ENCODE data around the gene BAZ1B.
"Not testable (repeated sequence)": the region's sequence is repeated elsewhere in the genome, so short reads cannot be mapped to it uniquely, and the experiment has no call there.

The BAZ1B gene, protein sequence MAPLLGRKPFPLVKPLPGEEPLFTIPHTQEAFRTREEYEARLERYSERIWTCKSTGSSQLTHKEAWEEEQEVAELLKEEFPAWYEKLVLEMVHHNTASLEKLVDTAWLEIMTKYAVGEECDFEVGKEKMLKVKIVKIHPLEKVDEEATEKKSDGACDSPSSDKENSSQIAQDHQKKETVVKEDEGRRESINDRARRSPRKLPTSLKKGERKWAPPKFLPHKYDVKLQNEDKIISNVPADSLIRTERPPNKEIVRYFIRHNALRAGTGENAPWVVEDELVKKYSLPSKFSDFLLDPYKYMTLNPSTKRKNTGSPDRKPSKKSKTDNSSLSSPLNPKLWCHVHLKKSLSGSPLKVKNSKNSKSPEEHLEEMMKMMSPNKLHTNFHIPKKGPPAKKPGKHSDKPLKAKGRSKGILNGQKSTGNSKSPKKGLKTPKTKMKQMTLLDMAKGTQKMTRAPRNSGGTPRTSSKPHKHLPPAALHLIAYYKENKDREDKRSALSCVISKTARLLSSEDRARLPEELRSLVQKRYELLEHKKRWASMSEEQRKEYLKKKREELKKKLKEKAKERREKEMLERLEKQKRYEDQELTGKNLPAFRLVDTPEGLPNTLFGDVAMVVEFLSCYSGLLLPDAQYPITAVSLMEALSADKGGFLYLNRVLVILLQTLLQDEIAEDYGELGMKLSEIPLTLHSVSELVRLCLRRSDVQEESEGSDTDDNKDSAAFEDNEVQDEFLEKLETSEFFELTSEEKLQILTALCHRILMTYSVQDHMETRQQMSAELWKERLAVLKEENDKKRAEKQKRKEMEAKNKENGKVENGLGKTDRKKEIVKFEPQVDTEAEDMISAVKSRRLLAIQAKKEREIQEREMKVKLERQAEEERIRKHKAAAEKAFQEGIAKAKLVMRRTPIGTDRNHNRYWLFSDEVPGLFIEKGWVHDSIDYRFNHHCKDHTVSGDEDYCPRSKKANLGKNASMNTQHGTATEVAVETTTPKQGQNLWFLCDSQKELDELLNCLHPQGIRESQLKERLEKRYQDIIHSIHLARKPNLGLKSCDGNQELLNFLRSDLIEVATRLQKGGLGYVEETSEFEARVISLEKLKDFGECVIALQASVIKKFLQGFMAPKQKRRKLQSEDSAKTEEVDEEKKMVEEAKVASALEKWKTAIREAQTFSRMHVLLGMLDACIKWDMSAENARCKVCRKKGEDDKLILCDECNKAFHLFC (N-terminal part only)

GRCh38 chr7:73522105-73522872 lies at the start of gene BAZ1B:
Gene BAZ1B (minus strand): TSS chr7:73522293. CDS start chr7:73521933, 360 bp downstream.
- peak; percentile 91 for DNase-seq (ENCODE audit: low read depth)

GRCh38 chr7:73570977-73571376 lies 48.9 kb upstream of the BAZ1B start:
- DNase-seq (ENCODE audit: low read depth) = no peak

DNA sequence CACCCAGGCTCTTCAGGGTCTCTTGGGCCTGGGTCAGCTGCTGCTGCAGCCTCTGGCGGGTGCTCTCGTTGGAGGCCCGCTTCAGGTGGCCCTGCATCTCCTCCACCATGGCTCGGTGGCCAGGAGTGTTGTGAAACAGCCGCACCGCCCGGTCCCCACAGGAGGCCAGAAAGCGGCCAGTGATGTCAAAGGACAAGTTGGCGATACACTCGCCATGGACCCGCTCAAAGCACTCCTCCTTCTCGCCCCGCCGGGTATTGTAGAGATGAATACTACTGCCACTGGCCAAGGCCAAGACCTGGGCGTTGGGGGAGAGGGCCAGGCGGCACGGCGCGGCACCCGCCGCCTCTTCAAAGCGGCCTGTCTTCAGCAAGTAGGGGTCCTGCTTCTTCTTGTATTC lies 48.4 kb upstream of the BAZ1B start:
- no peak for DNase-seq (ENCODE audit: low read depth)

DNA sequence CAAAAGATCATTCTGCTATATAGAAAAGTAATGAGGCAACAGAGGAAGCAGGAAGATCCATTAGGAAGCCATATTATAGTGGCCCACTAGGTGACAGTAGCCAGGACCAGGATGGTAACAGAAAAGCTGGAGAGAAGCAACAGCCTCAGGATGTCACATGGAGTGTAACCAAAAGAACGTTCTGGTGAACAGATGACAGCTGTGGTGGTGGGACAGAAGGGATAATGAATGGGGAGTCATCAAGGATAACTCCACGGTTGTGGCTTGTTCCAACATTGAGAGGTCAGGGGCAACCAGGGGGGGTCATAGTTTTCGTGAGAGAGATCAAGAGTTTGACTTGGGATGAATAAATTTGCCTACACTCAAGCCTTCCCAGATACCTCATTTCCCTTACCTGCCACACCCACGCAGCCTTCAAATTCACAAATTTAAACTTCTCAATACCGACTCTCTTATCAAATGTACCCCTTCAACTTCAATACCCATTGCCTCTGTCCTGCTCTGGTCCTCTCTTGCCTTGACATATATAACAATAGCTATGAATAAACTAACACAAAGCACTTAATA lies 47.0 kb upstream of the BAZ1B start:
- no peak for DNase-seq (ENCODE audit: low read depth)

DNA sequence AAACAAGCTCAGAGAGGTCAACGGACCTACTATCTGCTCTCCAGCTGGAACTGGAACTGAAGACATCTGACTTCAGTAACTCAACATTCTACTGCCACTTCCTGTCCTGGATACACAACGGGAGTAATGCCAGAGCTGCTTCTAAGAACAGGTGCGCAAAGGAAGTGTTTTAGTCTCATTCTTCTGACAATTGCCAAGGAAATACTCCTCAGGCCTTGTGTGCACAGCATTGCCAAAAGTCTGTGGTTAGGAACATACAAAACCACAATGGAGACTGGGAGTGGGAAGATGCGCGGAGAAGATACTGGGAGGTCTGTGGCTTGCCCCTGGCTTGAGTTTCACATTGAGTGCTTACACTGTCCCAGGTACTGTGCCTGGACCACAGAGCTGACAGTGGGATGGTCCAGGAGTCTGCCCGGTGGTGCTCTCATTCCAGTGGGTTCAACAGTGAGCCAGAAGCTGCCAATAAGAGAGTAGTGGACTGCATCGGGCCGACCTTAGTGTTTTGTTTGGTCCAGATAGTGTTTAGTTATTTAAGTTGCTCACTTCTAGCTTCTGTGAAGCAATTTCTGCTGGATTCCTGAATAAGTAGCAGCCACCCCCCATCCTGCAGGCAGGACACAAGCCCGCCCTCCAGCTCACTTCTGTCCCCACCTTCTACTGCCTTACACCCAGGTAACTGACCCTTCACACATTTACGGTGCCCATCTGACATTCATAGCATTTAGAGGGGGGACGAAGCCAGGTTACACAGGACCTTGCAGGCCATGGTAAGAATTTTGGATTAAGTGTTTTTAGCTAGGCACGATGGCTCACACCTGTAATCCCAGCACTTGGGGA lies 46.0 kb upstream of the BAZ1B start:
- no peak for DNase-seq (ENCODE audit: low read depth)

DNA sequence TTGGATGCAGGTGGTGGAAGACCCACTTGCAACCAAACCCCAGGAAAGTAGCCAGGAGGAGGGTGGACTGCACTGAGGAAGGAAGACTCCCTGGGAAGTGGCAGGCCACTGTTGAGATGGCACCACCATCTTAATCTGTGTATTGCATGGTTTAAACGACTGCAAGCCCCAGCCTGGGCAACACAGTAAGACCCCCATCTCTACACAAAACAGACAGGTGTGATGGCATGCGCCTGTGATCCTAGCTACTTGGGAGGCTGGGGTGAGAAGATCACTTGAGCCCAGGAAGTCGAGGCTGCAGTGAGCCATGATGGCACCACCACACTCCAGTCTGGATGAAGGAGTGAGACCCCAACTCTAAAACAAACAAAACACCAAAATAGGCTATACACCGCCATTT lies 45.0 kb upstream of the BAZ1B start:
- no peak for DNase-seq (ENCODE audit: low read depth)

- DNase-seq (ENCODE audit: low read depth) = not testable (repeated sequence)
Observed at GRCh38 chr7:73566431-73566830, 44.3 kb upstream of the BAZ1B start.

- no peak for DNase-seq (ENCODE audit: low read depth)
Observed at GRCh38 chr7:73565675-73566340, 43.7 kb upstream of the BAZ1B start.

DNA sequence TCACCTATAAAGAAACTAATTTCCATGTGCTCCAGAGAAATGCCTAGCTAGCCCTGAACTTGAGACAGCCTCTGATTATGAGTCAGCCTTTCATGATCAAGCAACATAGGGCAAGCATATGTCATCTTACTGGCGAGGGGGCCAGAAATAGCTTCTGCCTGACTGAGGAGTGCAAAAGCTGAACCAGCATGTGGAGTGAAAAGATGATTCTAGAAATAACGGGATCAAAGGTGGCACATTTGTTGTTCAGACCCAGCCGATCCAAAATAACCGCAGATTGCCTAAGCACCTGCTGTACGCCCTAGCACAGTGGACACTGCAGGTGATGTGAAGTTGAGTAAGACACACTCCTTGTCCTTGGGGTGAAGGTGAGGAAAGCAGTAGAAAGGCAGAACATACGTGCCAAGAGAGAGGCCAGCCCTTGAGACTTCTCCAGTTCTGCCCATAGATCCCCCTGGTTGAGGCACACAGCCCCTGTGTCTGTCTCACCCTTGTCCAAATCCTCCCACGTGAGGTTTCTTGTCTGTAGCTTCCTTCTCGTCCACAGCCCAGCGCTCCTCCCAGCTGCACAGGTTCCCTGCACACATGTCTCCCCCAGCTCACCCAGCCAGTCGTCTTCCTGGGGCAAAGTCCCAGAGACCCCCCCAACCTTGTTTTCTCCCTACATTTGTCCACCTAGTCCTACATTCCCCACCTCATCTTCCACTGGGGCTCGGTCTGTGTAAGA lies 38.2 kb upstream of the BAZ1B start:
- DNase-seq (ENCODE audit: low read depth) = no peak

DNA sequence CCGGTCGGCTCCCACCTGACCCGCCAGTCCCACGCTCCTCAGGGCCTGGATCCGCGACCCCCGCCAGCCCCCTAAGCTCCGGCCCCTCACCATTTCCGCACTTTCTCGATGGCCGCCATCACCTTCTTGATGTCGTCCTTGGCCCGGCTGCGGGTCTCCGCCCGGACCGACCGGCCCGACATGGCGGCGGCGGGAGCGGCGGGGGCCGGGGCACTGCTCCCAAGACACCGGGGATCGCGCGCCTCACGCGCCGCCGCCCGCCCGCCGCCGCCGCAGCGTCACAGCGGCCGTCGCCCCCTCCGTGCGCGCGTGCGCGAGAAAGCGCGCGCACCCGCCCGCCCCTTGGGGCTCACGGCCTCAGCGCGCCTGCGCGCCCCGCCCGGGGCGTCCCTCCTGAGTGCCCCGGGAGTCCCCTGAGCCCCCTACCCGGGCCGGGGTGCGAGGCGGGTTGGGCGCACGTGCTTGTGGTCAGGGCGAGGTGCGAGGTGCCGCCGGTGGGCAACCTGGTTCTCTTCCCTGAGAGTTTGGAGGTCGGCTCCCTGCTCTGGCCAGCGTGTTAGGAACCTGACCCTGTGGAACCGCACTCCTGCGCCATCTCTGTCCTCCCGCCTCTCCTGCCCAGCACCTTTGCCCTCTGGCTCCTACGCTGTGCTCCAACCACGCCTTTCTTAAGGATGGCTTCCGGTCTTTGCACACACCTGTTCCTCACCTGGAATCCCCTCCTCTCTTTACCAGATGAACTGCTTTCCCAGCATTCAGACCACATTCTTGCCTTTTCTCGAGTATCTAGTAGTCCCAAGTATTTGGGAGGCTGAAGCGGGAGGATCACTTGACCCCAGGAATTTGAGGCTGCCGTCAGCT lies 35.5 kb upstream of the BAZ1B start, which contains the start of gene BCL7B:
Gene BCL7B (minus strand): TSS at position 294 of the 861 bp plus-strand sequence. CDS start 112 bp downstream, at position 182.
- DNase-seq (ENCODE audit: low read depth) = peak; percentile 48

- peak; percentile 77 for DNase-seq (ENCODE audit: low read depth)
Observed at GRCh38 chr7:73557108-73557396, 35.0 kb upstream of the BAZ1B start.

GRCh38 chr7:73556208-73557107 lies 34.4 kb upstream of the BAZ1B start:
- no peak for DNase-seq (ENCODE audit: low read depth)

DNA sequence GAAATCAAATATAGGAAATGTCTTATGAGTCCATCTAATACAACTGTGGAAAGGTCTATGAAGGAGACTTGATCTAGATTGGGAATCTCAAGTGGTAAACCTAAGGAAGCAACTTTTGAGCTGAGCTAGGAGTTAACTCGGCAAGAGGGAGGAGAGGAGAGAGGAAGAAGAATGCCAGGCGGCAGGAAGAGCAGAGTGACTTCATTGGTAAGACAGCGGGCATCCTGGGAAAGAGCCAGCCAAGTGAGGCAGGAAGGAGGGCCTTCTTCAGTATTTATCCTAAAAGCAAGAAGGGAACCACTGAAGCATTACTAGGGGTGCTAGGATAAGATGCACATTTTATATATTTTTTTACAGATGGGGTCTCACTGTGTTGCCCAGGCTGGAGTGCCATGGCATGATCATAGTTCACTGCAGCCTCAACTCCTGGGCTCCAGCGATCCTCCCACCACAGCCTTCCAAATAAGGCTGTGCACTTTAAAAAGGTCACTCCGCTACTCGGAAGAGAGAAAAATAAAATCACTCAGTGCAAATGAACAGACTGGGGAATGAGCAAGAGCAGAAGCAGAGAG lies 33.4 kb upstream of the BAZ1B start:
- no peak for DNase-seq (ENCODE audit: low read depth)

DNA sequence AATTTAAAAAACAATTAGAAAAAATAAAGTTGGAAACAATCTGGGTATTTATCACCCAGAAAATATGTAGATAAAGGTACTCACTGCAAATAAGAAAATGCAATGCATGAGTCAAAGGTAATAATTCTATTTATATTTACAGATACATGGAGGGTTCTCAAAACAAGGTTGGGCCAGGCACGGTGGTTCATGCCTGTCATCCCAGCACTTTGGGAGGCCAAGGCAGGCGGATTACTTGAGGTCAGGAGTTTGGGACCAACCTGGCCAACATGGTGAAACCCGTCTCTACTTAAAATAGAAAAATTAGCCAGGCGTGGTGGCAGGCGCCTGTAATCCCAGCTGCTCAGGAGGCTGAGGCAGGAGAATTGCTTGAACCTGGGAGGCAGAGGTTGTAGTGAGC lies 28.0 kb upstream of the BAZ1B start:
- not testable (repeated sequence) for DNase-seq (ENCODE audit: low read depth)

- DNase-seq (ENCODE audit: low read depth) = no peak
Observed at GRCh38 chr7:73549176-73549575, 27.1 kb upstream of the BAZ1B start.

DNA sequence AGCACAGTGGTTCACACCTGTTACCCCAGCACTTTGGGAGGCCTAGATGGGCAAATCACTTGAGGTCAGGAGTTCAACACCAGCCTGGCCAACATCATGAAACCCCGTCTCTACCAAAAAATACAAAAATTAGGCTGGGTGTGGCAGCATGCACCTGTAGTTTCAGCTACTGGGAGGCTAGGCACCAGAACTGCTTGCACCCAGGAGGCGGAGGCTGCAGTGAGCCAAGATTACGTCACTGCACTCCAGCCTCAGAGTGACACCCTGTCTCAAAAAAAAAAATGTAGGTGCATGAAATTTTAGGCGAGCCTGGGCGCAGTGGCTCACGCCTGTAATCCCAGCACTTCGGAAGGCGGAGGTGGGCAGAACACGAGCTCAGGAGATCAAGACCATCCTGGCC lies 25.7 kb upstream of the BAZ1B start:
- no peak for DNase-seq (ENCODE audit: low read depth)

GRCh38 chr7:73544678-73545077 lies 22.6 kb upstream of the BAZ1B start:
- DNase-seq (ENCODE audit: low read depth) = no peak

All from stimulated activated CD8-positive, alpha-beta memory T cell treated with anti-CD3 and anti-CD28 coated beads, Interleukin-12 subunit alpha, Interleukin-12 subunit beta, amount 100 ng/mL, for 1 hour (primary cell).